ENCODE measurements around the gene DNAJB12.

DNA sequence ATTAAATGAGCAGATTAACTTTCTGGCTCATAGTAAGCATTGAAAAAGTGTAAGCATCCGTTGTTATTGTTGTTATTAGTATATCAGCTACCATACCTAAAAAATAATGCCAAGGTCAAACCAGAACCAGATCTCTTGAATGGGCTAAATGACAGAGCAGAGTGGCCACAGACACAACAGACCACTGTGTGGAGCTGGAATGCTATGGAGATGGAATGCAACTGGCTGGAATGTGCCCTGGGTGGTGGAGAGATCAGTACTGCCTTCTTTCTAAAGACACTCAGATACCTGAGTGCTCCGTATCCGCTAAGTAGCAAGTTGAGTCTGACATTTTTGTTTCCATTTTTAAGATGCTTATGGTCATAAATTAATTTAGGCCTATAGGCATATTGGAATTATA, 20.5 kb upstream of the DNAJB12 start:
- TF ChIP-seq, protein P1, sequence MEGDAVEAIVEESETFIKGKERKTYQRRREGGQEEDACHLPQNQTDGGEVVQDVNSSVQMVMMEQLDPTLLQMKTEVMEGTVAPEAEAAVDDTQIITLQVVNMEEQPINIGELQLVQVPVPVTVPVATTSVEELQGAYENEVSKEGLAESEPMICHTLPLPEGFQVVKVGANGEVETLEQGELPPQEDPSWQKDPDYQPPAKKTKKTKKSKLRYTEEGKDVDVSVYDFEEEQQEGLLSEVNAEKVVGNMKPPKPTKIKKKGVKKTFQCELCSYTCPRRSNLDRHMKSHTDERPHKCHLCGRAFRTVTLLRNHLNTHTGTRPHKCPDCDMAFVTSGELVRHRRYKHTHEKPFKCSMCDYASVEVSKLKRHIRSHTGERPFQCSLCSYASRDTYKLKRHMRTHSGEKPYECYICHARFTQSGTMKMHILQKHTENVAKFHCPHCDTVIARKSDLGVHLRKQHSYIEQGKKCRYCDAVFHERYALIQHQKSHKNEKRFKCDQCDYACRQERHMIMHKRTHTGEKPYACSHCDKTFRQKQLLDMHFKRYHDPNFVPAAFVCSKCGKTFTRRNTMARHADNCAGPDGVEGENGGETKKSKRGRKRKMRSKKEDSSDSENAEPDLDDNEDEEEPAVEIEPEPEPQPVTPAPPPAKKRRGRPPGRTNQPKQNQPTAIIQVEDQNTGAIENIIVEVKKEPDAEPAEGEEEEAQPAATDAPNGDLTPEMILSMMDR (IDR thresholded peaks at IDR 0.05) = no peak
- TF ChIP-seq POLR2A (IDR thresholded peaks at IDR 0.05) = no peak

All from testis (tissue), 2 donors.